ENCODE results near the gene TACC3. TPM values are rescaled to one million over a fixed set of nuclear protein-coding genes. Genes with fewer than 3 reads are reported as not detected.

The TACC3 gene
- total RNA-seq, 1 donor from 2014 or later: 13.9 TPM

- no peak for TF ChIP-seq CTCF (IDR thresholded peaks at IDR 0.05; ENCODE audit: insufficient read depth, low read length, poor library complexity, severe bottlenecking)
- no peak for DNase-seq (ENCODE audit: low read depth)
- Histone ChIP-seq H3K27me3 (ENCODE audit: control insufficient read depth, insufficient read depth, low read length) (peaks cover 4% of the 10 kb centered on the region), H3K36me3 (ENCODE audit: control insufficient read depth, insufficient read depth, low read length) (no peaks in the 10 kb centered on the region), H3K4me3 (ENCODE audit: low read depth, low read length) (no peak overlapping the region)
Observed at GRCh38 chr4:1763070-1763549, 41.8 kb downstream of the TACC3 start.

GRCh38 chr4:1763550-1764080, 42.3 kb downstream of the TACC3 start:
- Histone ChIP-seq H3K36me3 (ENCODE audit: control insufficient read depth, insufficient read depth, low read length) (no peaks in the 10 kb centered on the region), H3K27me3 (ENCODE audit: control insufficient read depth, insufficient read depth, low read length) (peaks cover 7% of the 10 kb centered on the region), H3K4me3 (ENCODE audit: low read depth, low read length) (no peak overlapping the region)
- no peak for TF ChIP-seq CTCF (IDR thresholded peaks at IDR 0.05; ENCODE audit: insufficient read depth, low read length, poor library complexity, severe bottlenecking)
- no peak for DNase-seq (ENCODE audit: low read depth)

GRCh38 chr4:1764670-1765069, 43.3 kb downstream of the TACC3 start:
- TF ChIP-seq CTCF (IDR thresholded peaks at IDR 0.05; ENCODE audit: insufficient read depth, low read length, poor library complexity, severe bottlenecking): no peak
- Histone ChIP-seq H3K27me3 (ENCODE audit: control insufficient read depth, insufficient read depth, low read length) (peaks cover 13% of the 10 kb centered on the region), H3K36me3 (ENCODE audit: control insufficient read depth, insufficient read depth, low read length) (no peaks in the 10 kb centered on the region), H3K4me3 (ENCODE audit: low read depth, low read length) (no peak overlapping the region)
- no peak for DNase-seq (ENCODE audit: low read depth)

- H3K27me3 ChIP-seq (ENCODE audit: control insufficient read depth, insufficient read depth, low read length): peaks cover 22% of the 10 kb centered on the region
- H3K4me3 ChIP-seq (ENCODE audit: low read depth, low read length): no peak overlapping the region
- DNase-seq (ENCODE audit: low read depth): no peak
- no peak for TF ChIP-seq CTCF (IDR thresholded peaks at IDR 0.05; ENCODE audit: insufficient read depth, low read length, poor library complexity, severe bottlenecking)
- H3K36me3 ChIP-seq (ENCODE audit: control insufficient read depth, insufficient read depth, low read length): no peaks in the 10 kb centered on the region
Observed at GRCh38 chr4:1765409-1766072, 44.2 kb downstream of the TACC3 start.

GRCh38 chr4:1766106-1767060, 45.1 kb downstream of the TACC3 start:
- Histone ChIP-seq H3K36me3 (ENCODE audit: control insufficient read depth, insufficient read depth, low read length) (no peaks in the 10 kb centered on the region), H3K4me3 (ENCODE audit: low read depth, low read length) (no peak overlapping the region), H3K27me3 (ENCODE audit: control insufficient read depth, insufficient read depth, low read length) (peaks cover 28% of the 10 kb centered on the region)
- DNase-seq (ENCODE audit: low read depth): no peak
- no peak for TF ChIP-seq CTCF (IDR thresholded peaks at IDR 0.05; ENCODE audit: insufficient read depth, low read length, poor library complexity, severe bottlenecking)
